ENCODE results near the gene BLM.

BLM gene

GRCh38 chr15:90691982-90692773 is 25.0 kb upstream of the BLM start:
- DNase-seq = no peak

GRCh38 chr15:90694987-90695386 is 22.2 kb upstream of the BLM start:
- DNase-seq = no peak

- DNase-seq = no peak
Measured at GRCh38 chr15:90697175-90697574, 20.0 kb upstream of the BLM start.

GRCh38 chr15:90698629-90699028 is 18.5 kb upstream of the BLM start:
- DNase-seq = no peak

GRCh38 chr15:90701048-90701447 is 16.1 kb upstream of the BLM start:
- DNase-seq = no peak

- DNase-seq = no peak
Measured at GRCh38 chr15:90701880-90702630, 15.1 kb upstream of the BLM start.

GRCh38 chr15:90703455-90703854 is 13.7 kb upstream of the BLM start:
- no peak for DNase-seq

GRCh38 chr15:90705212-90705611 is 11.9 kb upstream of the BLM start:
- DNase-seq = no peak

- DNase-seq = no peak
Measured at GRCh38 chr15:90706394-90707327, 10.5 kb upstream of the BLM start.

GRCh38 chr15:90707489-90707888 is 9.7 kb upstream of the BLM start:
- DNase-seq = no peak

- DNase-seq = no peak
Measured at GRCh38 chr15:90708516-90708915, 8.6 kb upstream of the BLM start.

- DNase-seq = no peak
Measured at GRCh38 chr15:90709278-90709677, 7.9 kb upstream of the BLM start.

GRCh38 chr15:90710436-90711027 is 6.6 kb upstream of the BLM start:
- DNase-seq = no peak

GRCh38 chr15:90711418-90711824 is 5.7 kb upstream of the BLM start:
- no peak for DNase-seq

GRCh38 chr15:90711842-90712241 is 5.3 kb upstream of the BLM start:
- no peak for DNase-seq

GRCh38 chr15:90713081-90713480 is 4.1 kb upstream of the BLM start:
- DNase-seq = no peak

GRCh38 chr15:90716317-90716975 is 700 bp upstream of the BLM start:
- DNase-seq = no peak

- DNase-seq = no peak
Measured at GRCh38 chr15:90718232-90718631, 1.1 kb downstream of the BLM start.

GRCh38 chr15:90720131-90720530 is 3.0 kb downstream of the BLM start:
- no peak for DNase-seq

GRCh38 chr15:90729261-90729660 is 12.1 kb downstream of the BLM start:
- no peak for DNase-seq

- DNase-seq = no peak
Measured at GRCh38 chr15:90730290-90730689, 13.1 kb downstream of the BLM start.

- DNase-seq = no peak
Measured at GRCh38 chr15:90735923-90736322, 18.8 kb downstream of the BLM start.

All from activated T-cell treated with anti-CD3 and anti-CD28 coated beads for 4 hours (primary cell).